Naive thymus-derived CD8-positive, alpha-beta T cell (primary cell): Measurements from ENCODE around the gene SPEM3. TPM values are rescaled to one million over a fixed set of nuclear protein-coding genes. Genes with fewer than 3 reads are reported as not detected.
"Not testable (repeated sequence)": the region's sequence is repeated elsewhere in the genome, so short reads cannot be mapped to it uniquely, and the experiment has no call there.

Source experiments
- ATAC-seq, 2 donors: fragments of 150-1000 bp; cut with Tn5 transposase in 1 of 2; sonication (Bioruptor Pico), chemical (Tn5 transposase) in 1 of 2; 1 replicate in 1 of 2; 2 replicates in 1 of 2; pipeline ENCODE4 v1.10.0; 2021; ENCODE audit warnings: mild to moderate bottlenecking in 2 of 2, moderate library complexity in 2 of 2
- POLR2A ChIA-PET: fragments of 350-600 bp; sonication (Branson Sonifier 250); formaldehyde crosslinking; loops from one replicate; lab custom pipeline; 2021; ENCODE audit warnings: antibody characterized with exemption; lab: Charles Lee
- DNase-seq, 10 donors: peaks; one replicate each; pipeline versions ENCODE4 v3.0.0 to v3.0.0-alpha.2; 2020 to 2022
- H3K27ac Mint-ChIP-seq, 10 donors: one replicate each; pipeline ENCODE4 v1.8.0; 2020 to 2022; ENCODE audit warnings: mild to moderate bottlenecking in 10 of 10, mixed read lengths in 10 of 10, moderate library complexity in 4 of 10, inconsistent platforms in 1 of 10
- H3K27me3 Mint-ChIP-seq, 5 donors: one replicate each; pipeline ENCODE4 v1.8.0; 2021 to 2022; ENCODE audit warnings: mixed read lengths in 5 of 5
- H3K36me3 Mint-ChIP-seq, 3 donors: one replicate each; pipeline ENCODE4 v1.8.0; 2020 to 2022; ENCODE audit warnings: mixed read lengths in 3 of 3, mild to moderate bottlenecking in 2 of 3, inconsistent platforms in 1 of 3
- H3K4me1 Mint-ChIP-seq, 4 donors: one replicate each; pipeline ENCODE4 v1.8.0; 2021 to 2022; ENCODE audit warnings: mixed read lengths in 4 of 4
- H3K4me3 Mint-ChIP-seq, 10 donors: one replicate each; pipeline ENCODE4 v1.8.0; 2020 to 2022; ENCODE audit warnings: mild to moderate bottlenecking in 10 of 10, mixed read lengths in 10 of 10, moderate library complexity in 6 of 10, inconsistent platforms in 1 of 10
- H3K9me3 Mint-ChIP-seq, 9 donors: one replicate each; pipeline ENCODE4 v1.8.0; 2020 to 2022; ENCODE audit warnings: mixed read lengths in 9 of 9, mild to moderate bottlenecking in 3 of 9, inconsistent platforms in 1 of 9, moderate library complexity in 1 of 9
- polyA plus RNA-seq, 3 donors: library from polyadenylated mRNA; unstranded; fragments of 300-500 nt; fragmentation: Illumina TruSeq; gene quantifications; one replicate each; pipeline ENCODE4 v1.2.3, GENCODE V29; 2021
- total RNA-seq, 8 experiments: library from RNA in 2 of 8; stranded (reverse) in 2 of 8; gene quantifications; one replicate each; pipeline ENCODE4 v1.2.3 and lab custom pipeline; 2021 to 2026

The SPEM3 gene
- total and polyA plus RNA-seq, 5 experiments from 2014 or later, result not detected

- H3K9me3 Mint-ChIP-seq, result no peaks in the 10 kb centered on the region
- POLR2A ChIA-PET, result interaction anchor here (0.6 to 12.5 kb wide), 27 partner anchors 8 to 241 kb away, joined by 3 to 295 read pairs (median 7); partner anchors contain the start of genes ACAP1, CHRNB1, FGF11 and FXR2
- DNase-seq, result peak; percentile 57 to 89 (median 76)
- peak; percentile 39 to 51 for ATAC-seq
- peak overlapping the region; percentile 97 to 99 (median 98) for H3K27ac Mint-ChIP-seq
- peak overlapping the region; percentile 90 to 100 (median 98) for H3K4me3 Mint-ChIP-seq
- no peaks in the 10 kb centered on the region for H3K27me3 Mint-ChIP-seq
- H3K36me3 Mint-ChIP-seq, result peaks cover 0 to 14% (median 0%) of the 10 kb centered on the region in 3 donors
- H3K4me1 Mint-ChIP-seq, result peaks cover 42 to 84% (median 73%) of the 10 kb centered on the region in 4 donors
Observed at GRCh38 chr17:7478276-7479212, 49.9 kb downstream of the SPEM3 start.

DNA sequence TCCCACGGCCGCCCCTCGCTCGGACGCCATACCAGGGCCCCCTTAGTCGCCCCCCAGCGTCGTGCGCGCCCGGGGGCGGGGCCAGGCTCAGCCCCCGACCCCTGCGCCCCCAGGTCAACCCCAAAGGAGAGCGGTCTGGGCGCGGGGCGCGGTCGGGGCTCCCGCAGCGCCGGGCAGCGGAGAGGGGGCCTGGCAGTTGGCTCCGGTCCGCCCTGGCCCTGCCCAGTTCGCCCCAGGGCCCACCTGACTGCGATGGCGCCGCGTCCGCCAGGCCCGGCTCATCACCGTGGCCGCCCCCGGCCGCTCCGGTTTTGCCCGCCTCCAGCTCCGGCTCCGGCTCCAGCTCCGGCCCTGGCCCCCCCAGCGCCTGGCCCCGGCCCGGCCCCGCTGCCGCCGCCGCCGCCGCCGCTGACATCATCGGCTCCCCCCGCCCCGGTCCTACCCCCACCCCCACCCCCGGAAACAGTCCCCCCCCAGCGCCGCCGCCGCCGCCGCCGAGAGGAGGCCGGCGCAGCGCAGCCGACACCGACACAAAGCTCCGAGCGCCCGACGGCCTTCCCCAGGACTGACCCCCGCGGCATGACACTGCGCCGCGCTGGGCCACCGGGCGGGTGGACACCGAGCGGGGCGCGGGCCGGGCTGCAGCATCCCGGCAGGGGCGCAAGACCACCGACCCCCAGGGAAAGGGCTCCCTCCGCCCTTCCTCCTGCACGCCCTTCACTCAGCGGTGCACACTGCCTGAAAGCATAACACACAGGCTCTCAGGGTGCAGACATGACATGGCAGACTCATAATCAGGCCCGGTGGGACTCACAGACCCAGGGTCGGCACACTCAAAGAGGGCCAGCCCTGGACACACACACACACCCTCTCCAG lies 50.8 kb downstream of the SPEM3 start, which contains the start of gene ZBTB4:
TSS of gene ZBTB4 (minus strand) at position 419 of the 876 bp plus-strand sequence. CDS start 12,830 bp downstream, outside the sequence.
- ATAC-seq, result peak; percentile 2 to 13
- Mint-ChIP-seq H3K36me3 (peaks cover 0 to 13% (median 0%) of the 10 kb centered on the region in 3 donors), H3K9me3 (no peaks in the 10 kb centered on the region), H3K27me3 (no peaks in the 10 kb centered on the region), H3K27ac (peak within 1 kb of the TSS; percentile 97 to 100 (median 100)), H3K4me1 (peaks cover 45 to 79% (median 70%) of the 10 kb centered on the region in 4 donors), H3K4me3 (peak within 1 kb of the TSS; percentile 90 to 100 (median 98))
- DNase-seq, result peak; percentile 59 to 85 (median 74)
- POLR2A ChIA-PET, result interaction anchor here (0.6 to 12.5 kb wide), 32 partner anchors 9 to 265 kb away, joined by 3 to 295 read pairs (median 6); partner anchors contain the start of genes ACAP1, CHRNB1, FGF11 and FXR2

GRCh38 chr17:7480089-7480384 lies 51.4 kb downstream of the SPEM3 start:
- H3K27me3 Mint-ChIP-seq, result no peaks in the 10 kb centered on the region
- no peak for DNase-seq
- H3K4me3 Mint-ChIP-seq, result peak overlapping the region; percentile 84 to 100 (median 93)
- POLR2A ChIA-PET, result interaction anchor here (0.6 to 12.5 kb wide), 31 partner anchors 9 to 266 kb away, joined by 3 to 295 read pairs (median 5); partner anchors contain the start of genes ACAP1, CHRNB1, FGF11 and GABARAP
- no peaks in the 10 kb centered on the region for H3K9me3 Mint-ChIP-seq
- peak overlapping the region; percentile 97 to 100 (median 99) for H3K27ac Mint-ChIP-seq
- peaks cover 47 to 80% (median 73%) of the 10 kb centered on the region in 4 donors for H3K4me1 Mint-ChIP-seq
- no peak for ATAC-seq
- H3K36me3 Mint-ChIP-seq, result peaks cover 0 to 16% (median 0%) of the 10 kb centered on the region in 3 donors

- H3K9me3 Mint-ChIP-seq, DNase-seq, ATAC-seq, H3K27me3 Mint-ChIP-seq: not testable (repeated sequence)
- POLR2A ChIA-PET, result interaction anchor here (0.7 to 12.5 kb wide), 13 partner anchors 10 to 678 kb away, joined by 3 to 295 read pairs (median 5); partner anchors contain the start of genes CHRNB1, MPDU1, TMEM102 and TP53
- Mint-ChIP-seq H3K36me3 (peaks cover 0 to 16% (median 0%) of the 10 kb centered on the region in 3 donors), H3K27ac (peak within 1 kb of the TSS; percentile 97 to 100 (median 100)), H3K4me1 (peaks cover 50 to 78% (median 73%) of the 10 kb centered on the region in 4 donors), H3K4me3 (peak within 1 kb of the TSS; percentile 85 to 100 (median 93))
Observed at GRCh38 chr17:7481275-7481674, 52.6 kb downstream of the SPEM3 start, which contains the start of gene SLC35G6. SLC35G6 (plus strand) TSS chr17:7481446; CDS start chr17:7481517, 71 bp downstream.

- peak overlapping the region; percentile 89 to 100 (median 100) for H3K27ac Mint-ChIP-seq
- not testable (repeated sequence) for DNase-seq, ATAC-seq, H3K9me3 Mint-ChIP-seq, H3K27me3 Mint-ChIP-seq
- POLR2A ChIA-PET, result interaction anchor here (0.7 to 12.5 kb wide), 12 partner anchors 22 to 205 kb away, joined by 3 to 295 read pairs (median 14); partner anchors contain the start of genes CHRNB1, FGF11, MPDU1 and TMEM102
- peaks cover 48 to 77% (median 72%) of the 10 kb centered on the region in 4 donors for H3K4me1 Mint-ChIP-seq
- H3K4me3 Mint-ChIP-seq, result peak overlapping the region; percentile 57 to 100 (median 99)
- H3K36me3 Mint-ChIP-seq, result peaks cover 0 to 14% (median 0%) of the 10 kb centered on the region in 3 donors
Observed at GRCh38 chr17:7481842-7482741, 53.4 kb downstream of the SPEM3 start.

Other genes with a start within 250 kb of the SPEM3 start
Only the 30 nearest of the 39 such genes appear.
- 100 to 1,000 TPM; 138 to 142 TPM for gene CTDNEP1, start 177.1 kb upstream of the SPEM3 start, total RNA-seq
- gene CTDNEP1, start 177.1 kb upstream of the SPEM3 start, polyA plus RNA-seq, result 10 to 100 TPM; 33.6 to 42.3 (median 39.7) TPM
- gene ELP5, start 176.6 kb upstream of the SPEM3 start, total RNA-seq, result 10 to 100 TPM; 35.1 to 36.1 TPM
- gene ELP5, start 176.6 kb upstream of the SPEM3 start, polyA plus RNA-seq, result 10 to 100 TPM; 55.5 to 94.0 (median 70.8) TPM
- gene CLDN7, start 166.4 kb upstream of the SPEM3 start, total RNA-seq, result 1 to 10 TPM; 4.2 to 7.4 TPM
- gene CLDN7, start 166.4 kb upstream of the SPEM3 start, polyA plus RNA-seq, result 1 to 10 TPM; 5.7 to 8.6 (median 7.1) TPM
- gene SLC2A4, start 147.1 kb upstream of the SPEM3 start, total RNA-seq, result not detected
- gene SLC2A4, start 147.1 kb upstream of the SPEM3 start, polyA plus RNA-seq, result not detected
- gene YBX2, start 134.2 kb upstream of the SPEM3 start, total RNA-seq, result 1 to 10 TPM in 1 of 2 experiments, under 1 TPM in 1; 0.66 to 1.2 TPM
- not detected for gene YBX2, start 134.2 kb upstream of the SPEM3 start, polyA plus RNA-seq
- gene EIF5A, start 121.2 kb upstream of the SPEM3 start, total RNA-seq, result 100 to 1,000 TPM; 308 to 327 TPM
- 100 to 1,000 TPM; 209 to 690 (median 643) TPM for gene EIF5A, start 121.2 kb upstream of the SPEM3 start, polyA plus RNA-seq
- 100 to 1,000 TPM; 146 to 147 TPM for gene GPS2, start 113.5 kb upstream of the SPEM3 start, total RNA-seq
- 100 to 1,000 TPM in 1 of 3 donors, 10 to 100 TPM in 2; 75.7 to 107 (median 98.6) TPM for gene GPS2, start 113.5 kb upstream of the SPEM3 start, polyA plus RNA-seq
- 10 to 100 TPM; 74.7 to 82.7 TPM for gene NEURL4, start 99.5 kb upstream of the SPEM3 start, total RNA-seq
- gene NEURL4, start 99.5 kb upstream of the SPEM3 start, polyA plus RNA-seq, result 1 to 10 TPM in 2 of 3 donors, under 1 TPM in 1; 0.90 to 2.7 (median 1.1) TPM
- gene ACAP1, start 92.3 kb upstream of the SPEM3 start, total RNA-seq, result 100 to 1,000 TPM; 450 to 466 TPM
- gene ACAP1, start 92.3 kb upstream of the SPEM3 start, polyA plus RNA-seq, result 100 to 1,000 TPM; 246 to 295 (median 283) TPM
- 1 to 10 TPM; 4.6 to 5.0 TPM for gene KCTD11, start 76.7 kb upstream of the SPEM3 start, total RNA-seq
- gene KCTD11, start 76.7 kb upstream of the SPEM3 start, polyA plus RNA-seq, result 1 to 10 TPM; 1.2 to 1.6 (median 1.3) TPM
- gene TMEM95, start 73.7 kb upstream of the SPEM3 start, total RNA-seq, result not detected
- not detected for gene TMEM95, start 73.7 kb upstream of the SPEM3 start, polyA plus RNA-seq
- 10 to 100 TPM; 20.8 to 23.1 TPM for gene TNK1, start 47.8 kb upstream of the SPEM3 start, total RNA-seq
- gene TNK1, start 47.8 kb upstream of the SPEM3 start, polyA plus RNA-seq, result 1 to 10 TPM; 5.8 to 8.5 (median 7.6) TPM
- gene PLSCR3, start 34.3 kb upstream of the SPEM3 start, total RNA-seq, result 10 to 100 TPM; 75.8 to 79.4 TPM
- gene PLSCR3, start 34.3 kb upstream of the SPEM3 start, polyA plus RNA-seq, result 100 to 1,000 TPM in 2 of 3 donors, 10 to 100 TPM in 1; 90.5 to 152 (median 125) TPM
- gene TMEM256, start 24.8 kb upstream of the SPEM3 start, total RNA-seq, result 10 to 100 TPM; 45.4 to 50.9 TPM
- 10 to 100 TPM; 62.6 to 96.5 (median 81.4) TPM for gene TMEM256, start 24.8 kb upstream of the SPEM3 start, polyA plus RNA-seq
- 10 to 100 TPM; 12.3 to 14.7 TPM for gene NLGN2, start 21.0 kb upstream of the SPEM3 start, total RNA-seq
- gene NLGN2, start 21.0 kb upstream of the SPEM3 start, polyA plus RNA-seq, result under 1 TPM; 0.03 to 0.23 (median 0.08) TPM
- not detected for gene SPEM1, start 8.5 kb upstream of the SPEM3 start, total RNA-seq
- not detected for gene SPEM1, start 8.5 kb upstream of the SPEM3 start, polyA plus RNA-seq
- gene SPEM2, start 3.2 kb upstream of the SPEM3 start, total RNA-seq, result not detected
- gene SPEM2, start 3.2 kb upstream of the SPEM3 start, polyA plus RNA-seq, result not detected
- gene TMEM102, start 6.6 kb downstream of the SPEM3 start, total RNA-seq, result 10 to 100 TPM; 12.2 to 12.8 TPM
- 10 to 100 TPM in 2 of 3 donors, 1 to 10 TPM in 1; 9.8 to 19.1 (median 12.1) TPM for gene TMEM102, start 6.6 kb downstream of the SPEM3 start, polyA plus RNA-seq
- 1 to 10 TPM; 2.4 to 3.0 TPM for gene FGF11, start 10.7 kb downstream of the SPEM3 start, total RNA-seq
- gene FGF11, start 10.7 kb downstream of the SPEM3 start, polyA plus RNA-seq, result under 1 TPM; 0.10 to 0.32 (median 0.22) TPM
- gene CHRNB1, start 16.2 kb downstream of the SPEM3 start, total RNA-seq, result 1 to 10 TPM; 5.4 to 7.3 TPM
- 10 to 100 TPM; 18.1 to 24.5 (median 24.3) TPM for gene CHRNB1, start 16.2 kb downstream of the SPEM3 start, polyA plus RNA-seq
- gene ZBTB4, start 50.8 kb downstream of the SPEM3 start, total RNA-seq, result 100 to 1,000 TPM; 101 to 104 TPM
- 10 to 100 TPM; 16.8 to 28.4 (median 19.7) TPM for gene ZBTB4, start 50.8 kb downstream of the SPEM3 start, polyA plus RNA-seq
- not detected for gene SLC35G6, start 52.6 kb downstream of the SPEM3 start, total RNA-seq
- not detected for gene SLC35G6, start 52.6 kb downstream of the SPEM3 start, polyA plus RNA-seq
- 100 to 1,000 TPM; 186 to 193 TPM for gene POLR2A, start 55.5 kb downstream of the SPEM3 start, total RNA-seq
- 10 to 100 TPM; 31.1 to 68.0 (median 47.3) TPM for gene POLR2A, start 55.5 kb downstream of the SPEM3 start, polyA plus RNA-seq
- gene TNFSF12, start 120.2 kb downstream of the SPEM3 start, total RNA-seq, result 10 to 100 TPM; 25.7 to 26.6 TPM
- 10 to 100 TPM; 19.3 to 28.6 (median 25.8) TPM for gene TNFSF12, start 120.2 kb downstream of the SPEM3 start, polyA plus RNA-seq
- gene TNFSF13, start 129.9 kb downstream of the SPEM3 start, total RNA-seq, result 1 to 10 TPM; 2.9 to 3.0 TPM
- gene TNFSF13, start 129.9 kb downstream of the SPEM3 start, polyA plus RNA-seq, result 1 to 10 TPM; 1.2 to 3.7 (median 2.1) TPM
- gene SENP3, start 133.1 kb downstream of the SPEM3 start, total RNA-seq, result 10 to 100 TPM; 48.0 to 56.8 TPM
- gene SENP3, start 133.1 kb downstream of the SPEM3 start, polyA plus RNA-seq, result 10 to 100 TPM; 13.8 to 14.1 (median 14.0) TPM
- gene CD68, start 150.8 kb downstream of the SPEM3 start, total RNA-seq, result 1 to 10 TPM; 4.4 to 4.6 TPM
- under 1 TPM; 0.15 to 0.59 (median 0.31) TPM for gene CD68, start 150.8 kb downstream of the SPEM3 start, polyA plus RNA-seq
- gene MPDU1, start 155.0 kb downstream of the SPEM3 start, total RNA-seq, result 10 to 100 TPM; 25.6 to 31.8 TPM
- gene MPDU1, start 155.0 kb downstream of the SPEM3 start, polyA plus RNA-seq, result 10 to 100 TPM; 33.9 to 48.9 (median 41.3) TPM
- gene SOX15, start 161.2 kb downstream of the SPEM3 start, total RNA-seq, result under 1 TPM; 0.55 to 0.93 TPM
- gene SOX15, start 161.2 kb downstream of the SPEM3 start, polyA plus RNA-seq, result not detected
- 10 to 100 TPM; 36.6 to 39.0 TPM for gene FXR2, start 186.0 kb downstream of the SPEM3 start, total RNA-seq
- 10 to 100 TPM; 11.8 to 17.8 (median 12.4) TPM for gene FXR2, start 186.0 kb downstream of the SPEM3 start, polyA plus RNA-seq